Kidney epithelial cell (primary cell): ENCODE data around the gene MOCS2. TPM values are rescaled to one million over a fixed set of nuclear protein-coding genes. Genes with fewer than 3 reads are reported as not detected.

Experiments used
- DNase-seq: peaks from one replicate; pipeline ENCODE4 v3.0.0-alpha.2; 2010; ENCODE audit warnings: low read depth
- H3K27me3 ChIP-seq: 2 replicates; pipeline ENCODE4 v1.6.0; 2011; ENCODE audit warnings: low read length; ENCODE audit not compliant: control insufficient read depth, insufficient read depth
- H3K36me3 ChIP-seq: 2 replicates; pipeline ENCODE4 v1.5.1; 2011; ENCODE audit warnings: low read length; ENCODE audit not compliant: control insufficient read depth, insufficient read depth
- H3K4me3 ChIP-seq: 2 replicates; pipeline ENCODE4 v1.5.1; 2011; ENCODE audit warnings: low read depth, mild to moderate bottlenecking, control low read depth, low read length
- CTCF ChIP-seq: IDR thresholded peaks from 2 replicates; pipeline ENCODE4 v1.5.1; 2011; ENCODE audit warnings: mild to moderate bottlenecking, moderate library complexity, low read length, control low read depth, inconsistent platforms; ENCODE audit not compliant: insufficient read depth, poor library complexity, severe bottlenecking
- total RNA-seq: library from RNA; depleted of rRNA; stranded (reverse); fragments of >200 nt; gene quantifications from 2 replicates; pipeline ENCODE4 v1.2.3, GENCODE V29; 2015

The MOCS2 gene
- total RNA-seq, 1 donor from 2014 or later, result 32.0 TPM

GRCh38 chr5:53127107-53127506 is 17.6 kb upstream of the MOCS2 start:
- H3K36me3 ChIP-seq, result no peaks in the 10 kb centered on the region
- no peak overlapping the region for H3K4me3 ChIP-seq
- no peaks in the 10 kb centered on the region for H3K27me3 ChIP-seq
- DNase-seq, result no peak
- TF ChIP-seq CTCF, result no peak

- Histone ChIP-seq H3K36me3 (no peaks in the 10 kb centered on the region), H3K27me3 (no peaks in the 10 kb centered on the region), H3K4me3 (no peak overlapping the region)
- DNase-seq, result peak; percentile 16
- no peak for TF ChIP-seq CTCF
Measured at GRCh38 chr5:53126521-53126920, 17.0 kb upstream of the MOCS2 start.

- Histone ChIP-seq H3K27me3 (no peaks in the 10 kb centered on the region), H3K36me3 (no peaks in the 10 kb centered on the region), H3K4me3 (no peak overlapping the region)
- no peak for DNase-seq
- TF ChIP-seq CTCF, result no peak
Measured at GRCh38 chr5:53123702-53124101, 14.1 kb upstream of the MOCS2 start.

GRCh38 chr5:53120165-53120564 is 10.6 kb upstream of the MOCS2 start:
- no peak overlapping the region for H3K4me3 ChIP-seq
- DNase-seq, result no peak
- H3K27me3 ChIP-seq, result no peaks in the 10 kb centered on the region
- no peak for TF ChIP-seq CTCF
- no peaks in the 10 kb centered on the region for H3K36me3 ChIP-seq

- Histone ChIP-seq H3K27me3 (no peaks in the 10 kb centered on the region), H3K4me3 (no peak overlapping the region), H3K36me3 (no peaks in the 10 kb centered on the region)
- no peak for TF ChIP-seq CTCF
- no peak for DNase-seq
Measured at GRCh38 chr5:53118879-53119278, 9.3 kb upstream of the MOCS2 start.

GRCh38 chr5:53116597-53116996 is 7.0 kb upstream of the MOCS2 start:
- H3K36me3 ChIP-seq, result no peaks in the 10 kb centered on the region
- DNase-seq, result no peak
- H3K27me3 ChIP-seq, result no peaks in the 10 kb centered on the region
- TF ChIP-seq CTCF, result no peak
- H3K4me3 ChIP-seq, result no peak overlapping the region
